HG03432 (cell line): Measurements from ENCODE around the gene SLC26A5.

ENCODE experiments used
- ATAC-seq: cut with Tn5 transposase; IDR thresholded peaks from one replicate; pipeline ENCODE4 v1.9.1; 2021; ENCODE audit warnings: mild to moderate bottlenecking, moderate library complexity; ENCODE audit not compliant: unreplicated experiment

The SLC26A5 gene

DNA sequence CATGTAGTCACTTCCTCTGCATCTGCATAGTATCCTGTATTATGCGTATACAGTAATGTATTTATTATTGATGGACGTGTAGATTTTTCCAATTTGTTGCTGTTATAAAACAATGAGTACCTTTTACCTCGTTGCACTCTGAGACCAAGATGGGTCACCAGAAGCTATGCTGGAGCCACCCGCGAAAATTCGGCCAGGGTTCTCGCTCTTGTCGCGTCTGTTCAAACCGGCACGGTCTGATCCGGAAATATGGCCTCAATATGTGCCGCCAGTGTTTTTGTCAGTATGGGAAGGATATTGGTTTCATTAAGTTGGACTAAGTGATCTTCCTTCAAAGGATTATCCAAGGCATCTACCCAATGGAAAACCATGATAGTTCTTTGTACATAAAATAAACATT is 97.6 kb downstream of the SLC26A5 start:
- no peak for ATAC-seq

DNA sequence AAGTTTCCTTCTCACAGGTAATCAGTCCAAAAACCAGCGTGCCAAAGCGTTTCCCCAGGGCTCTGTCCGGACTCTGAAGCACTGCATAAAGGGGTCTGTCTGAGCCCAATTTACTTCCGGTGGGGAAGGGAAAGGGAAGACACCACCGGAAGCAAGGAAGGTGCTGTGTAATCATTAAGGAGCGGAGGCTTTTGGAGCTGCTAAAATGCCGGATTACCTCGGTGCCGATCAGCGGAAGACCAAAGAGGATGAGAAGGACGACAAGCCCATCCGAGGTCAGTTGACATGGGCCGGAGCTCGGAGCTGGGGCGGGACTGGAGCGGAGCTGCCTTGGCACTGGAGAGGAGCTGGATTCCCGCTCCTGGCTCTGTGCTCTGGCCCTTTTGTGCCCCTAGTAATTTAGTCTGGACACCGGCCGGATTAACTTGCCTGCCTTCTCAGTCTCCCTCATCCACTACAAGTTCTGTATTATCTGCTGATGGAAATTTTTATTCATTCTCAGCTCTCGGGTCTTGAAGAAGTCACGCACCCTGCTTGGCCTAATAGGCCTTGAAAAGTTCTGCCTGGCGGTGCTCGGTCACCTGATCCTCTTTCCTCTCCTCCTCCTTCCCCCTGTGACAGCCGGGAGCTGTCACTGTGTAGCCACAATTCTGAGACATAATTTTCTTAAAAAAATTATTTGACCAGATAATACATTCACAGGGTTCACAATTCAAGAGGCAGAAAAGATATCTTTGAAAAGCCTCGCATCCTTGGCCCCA is 98.3 kb downstream of the SLC26A5 start, which contains the start of gene PSMC2:
TSS of gene PSMC2 (plus strand) at position 137 of the 761 bp plus-strand sequence. CDS start at position 206, 69 bp downstream.
- ATAC-seq: peak; percentile 79

DNA sequence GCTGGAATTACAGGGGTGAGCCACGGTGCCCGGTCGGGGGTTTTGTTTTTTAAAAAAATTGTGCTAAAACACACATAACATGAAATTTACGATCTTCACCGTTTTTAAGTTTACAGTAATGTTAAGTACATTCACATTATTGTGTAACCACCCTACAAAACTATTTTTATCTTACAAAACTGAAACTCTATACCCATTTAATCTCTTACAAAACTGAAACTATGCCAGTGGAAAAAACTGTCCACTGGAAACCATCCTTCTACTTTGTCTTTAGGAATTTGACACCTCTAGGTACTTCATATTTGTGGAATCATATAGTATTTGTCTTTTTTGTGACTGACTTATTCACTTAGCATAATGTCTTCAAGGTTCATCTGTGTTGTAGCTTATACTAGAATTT is 99.6 kb downstream of the SLC26A5 start:
- ATAC-seq: no peak

DNA sequence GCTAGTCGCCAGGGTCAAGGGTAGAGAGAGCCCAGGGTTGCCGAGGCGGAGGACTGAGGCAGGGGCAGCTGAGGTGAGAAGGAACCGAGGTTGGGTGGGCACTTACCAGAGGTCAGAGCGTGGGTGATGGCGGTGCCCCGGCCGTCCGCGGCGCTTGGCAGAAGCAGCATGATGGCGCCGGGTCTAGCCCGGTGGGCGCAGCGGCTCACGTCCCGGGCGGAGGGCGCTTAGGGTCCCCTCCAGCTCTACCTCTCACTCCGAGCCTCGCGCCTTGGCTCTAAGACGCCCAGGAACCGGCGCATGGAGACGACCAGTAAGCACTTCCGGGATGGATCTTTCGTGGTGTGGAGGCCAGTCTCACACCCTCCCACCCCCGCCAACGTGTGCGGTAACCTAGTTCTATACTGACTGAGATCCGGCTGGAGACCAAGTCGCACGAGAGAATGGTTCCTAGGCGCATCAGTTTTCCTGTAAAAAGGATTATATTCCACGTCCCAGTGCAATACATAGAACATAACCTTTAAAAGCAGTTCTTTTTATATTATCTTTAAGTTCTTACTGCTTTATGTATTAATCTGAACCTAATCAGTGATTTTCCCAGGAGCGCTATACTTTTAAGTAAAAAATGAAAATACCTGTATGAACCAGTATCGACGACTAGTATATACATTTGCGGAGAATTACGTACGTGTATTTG is 101.4 kb downstream of the SLC26A5 start, which contains the start of gene DNAJC2:
TSS of gene DNAJC2 (minus strand) at position 315 of the 697 bp plus-strand sequence. CDS start at position 170, 145 bp downstream.
- ATAC-seq: peak; percentile 80

DNA sequence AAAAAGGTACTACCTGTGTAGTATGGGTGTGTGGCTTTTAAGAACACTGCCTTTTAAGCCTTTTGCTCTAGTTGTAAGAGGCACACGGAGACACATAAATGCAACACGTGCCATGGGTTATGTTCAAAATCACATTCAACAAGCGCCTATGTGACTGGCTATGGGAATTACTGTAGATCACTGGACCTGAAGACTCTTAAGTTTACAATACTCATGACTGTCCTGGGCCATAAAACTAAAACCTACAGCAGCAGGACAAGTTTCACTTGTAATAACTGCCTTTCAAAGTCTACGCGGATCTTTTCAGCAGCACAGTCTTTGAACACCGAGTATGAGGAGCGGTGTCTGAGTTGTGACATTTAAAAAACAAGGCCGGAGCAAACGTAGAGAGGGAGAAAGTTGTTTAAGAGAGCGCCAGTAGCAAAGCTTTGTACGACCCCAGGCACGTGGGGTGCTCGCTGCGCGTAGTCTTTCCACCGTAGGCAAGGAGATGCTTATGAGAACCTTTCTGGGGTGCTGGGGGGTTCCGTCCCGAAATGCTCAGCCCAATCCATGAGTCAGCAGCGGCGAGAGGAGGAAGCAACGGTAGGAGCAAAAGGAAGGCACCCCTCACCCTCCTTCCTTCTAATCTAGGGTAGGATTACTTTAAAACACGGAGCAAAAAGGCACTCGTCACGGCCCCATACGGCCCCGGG is 102.1 kb downstream of the SLC26A5 start:
- peak; percentile 9 for ATAC-seq

DNA sequence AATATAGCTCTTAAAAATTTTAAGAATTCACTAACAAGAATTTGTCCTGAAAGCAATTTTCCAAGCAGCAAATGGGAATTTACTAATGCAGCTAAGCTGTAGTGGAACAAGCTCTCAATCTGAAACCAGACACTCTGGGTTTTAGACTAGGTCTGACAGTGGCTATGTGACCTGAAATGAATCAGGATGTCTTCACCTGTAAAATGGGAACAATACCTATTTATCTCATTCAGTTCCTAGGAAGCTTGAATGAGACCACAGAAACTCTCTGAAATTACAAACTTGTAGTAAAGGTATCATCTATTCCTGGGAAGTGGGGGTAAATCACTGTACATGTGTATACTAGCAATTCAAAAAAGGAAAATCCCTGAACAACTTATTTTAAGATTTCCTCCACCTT is 102.7 kb downstream of the SLC26A5 start:
- ATAC-seq: no peak

DNA sequence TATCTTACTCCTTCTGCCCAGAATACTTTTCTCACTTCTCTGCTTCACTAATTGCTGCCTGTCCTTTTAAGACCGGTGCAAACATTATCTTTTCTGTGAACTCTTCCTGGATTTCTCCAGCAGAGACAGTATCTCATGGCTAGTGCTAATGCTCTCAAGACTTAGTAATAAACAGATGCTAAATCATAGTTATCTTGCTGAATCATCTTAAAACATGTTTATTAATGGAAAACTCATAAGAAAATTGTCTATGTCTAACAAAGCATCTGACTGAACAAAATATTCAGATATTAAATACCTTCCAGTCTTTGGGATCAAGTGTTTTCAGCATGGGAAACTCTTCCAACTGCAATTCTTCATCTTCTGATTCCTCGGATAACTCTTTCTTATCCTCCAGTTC is 104.5 kb downstream of the SLC26A5 start:
- no peak for ATAC-seq

DNA sequence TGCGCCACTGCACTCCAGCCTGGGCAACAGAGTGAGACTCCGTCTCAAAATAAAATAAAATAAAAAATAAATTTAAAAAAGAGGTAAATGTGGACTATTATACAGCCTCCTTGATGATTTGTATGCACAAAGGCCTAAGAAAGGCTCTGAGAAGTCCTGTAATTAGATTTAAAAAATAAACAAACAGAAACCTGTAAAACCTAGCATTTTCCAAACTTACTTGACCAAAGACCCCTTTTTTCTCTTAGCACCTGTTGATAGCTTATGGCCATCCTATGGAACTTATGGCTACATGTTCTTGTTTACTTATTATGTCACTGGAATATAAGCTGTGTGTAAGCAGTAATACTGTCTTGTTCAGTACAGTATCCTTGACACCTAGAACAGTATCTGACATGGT is 107.1 kb downstream of the SLC26A5 start:
- no peak for ATAC-seq

DNA sequence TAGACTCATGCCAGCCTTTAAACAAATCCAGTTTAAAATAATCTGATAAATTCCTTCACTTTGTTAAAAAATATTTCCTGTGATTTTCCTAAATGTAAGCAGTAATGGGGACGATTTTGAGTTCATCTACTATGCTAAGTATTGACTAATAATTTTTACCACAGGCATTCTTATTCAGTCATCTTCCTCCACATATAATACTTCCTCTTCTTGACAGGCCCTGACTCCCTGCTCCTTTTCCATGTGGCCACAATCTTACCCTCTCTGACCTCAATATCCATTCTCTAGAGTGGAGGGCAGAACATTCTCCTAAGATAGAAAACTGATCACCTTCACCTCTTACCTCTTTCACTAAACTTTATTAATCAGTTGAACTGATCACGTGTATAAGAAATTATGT is 109.2 kb downstream of the SLC26A5 start:
- no peak for ATAC-seq

DNA sequence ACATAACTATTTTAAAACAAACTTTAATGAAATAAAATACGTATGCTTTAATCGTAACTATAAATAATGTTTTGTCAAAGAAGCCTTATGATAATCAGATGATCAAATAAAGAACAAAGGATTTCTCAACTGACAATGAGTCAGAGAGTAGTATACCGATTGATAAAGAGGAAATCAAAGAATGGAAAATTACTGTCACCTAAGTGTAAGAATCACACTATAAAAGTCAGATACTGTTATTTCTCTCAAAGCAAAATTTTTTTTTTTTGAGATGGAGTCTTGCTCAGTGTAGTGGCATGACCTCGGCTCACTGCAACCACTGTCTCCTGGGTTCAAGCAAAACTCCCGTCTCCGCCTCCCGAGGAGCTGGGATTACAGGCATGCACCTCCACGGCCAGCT is 120.3 kb downstream of the SLC26A5 start:
- ATAC-seq: no peak
